ENCODE measurements around the gene SLC35D3. TPM values are rescaled to one million over a fixed set of nuclear protein-coding genes. Genes with fewer than 3 reads are reported as not detected.
"Not testable (repeated sequence)": the region's sequence is repeated elsewhere in the genome, so short reads cannot be mapped to it uniquely, and the experiment has no call there.

The SLC35D3 gene
- total RNA-seq, 2 donors from 2014 or later, result 1.9 TPM; not detected in 1

DNA sequence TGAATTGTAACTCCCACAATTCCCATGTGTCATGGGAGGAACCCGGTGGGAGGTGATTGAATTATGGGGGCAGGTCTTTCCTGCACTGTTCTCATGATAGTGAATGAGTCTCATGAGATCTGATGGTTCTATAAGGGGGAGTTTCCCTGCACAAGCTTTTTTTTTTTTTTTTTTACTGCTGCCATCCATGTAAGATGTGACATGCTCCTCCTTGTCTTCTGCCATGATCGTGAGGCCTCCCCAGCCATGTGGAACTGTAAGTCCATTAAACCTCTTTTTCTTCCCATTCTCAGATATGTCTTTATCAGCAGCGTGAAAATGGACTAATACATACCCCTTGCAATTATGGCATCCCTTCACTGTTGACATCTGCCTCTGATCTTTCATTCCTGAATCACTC is 17.6 kb upstream of the SLC35D3 start:
- H3K36me3 Mint-ChIP-seq (ENCODE audit: low read depth), result peaks cover 28% of the 10 kb centered on the region
- not testable (repeated sequence) for H3K4me1 Mint-ChIP-seq; H3K4me3 Mint-ChIP-seq; H3K27me3 Mint-ChIP-seq; ATAC-seq (replicated peaks); H3K27ac Mint-ChIP-seq; H3K9me3 Mint-ChIP-seq

DNA sequence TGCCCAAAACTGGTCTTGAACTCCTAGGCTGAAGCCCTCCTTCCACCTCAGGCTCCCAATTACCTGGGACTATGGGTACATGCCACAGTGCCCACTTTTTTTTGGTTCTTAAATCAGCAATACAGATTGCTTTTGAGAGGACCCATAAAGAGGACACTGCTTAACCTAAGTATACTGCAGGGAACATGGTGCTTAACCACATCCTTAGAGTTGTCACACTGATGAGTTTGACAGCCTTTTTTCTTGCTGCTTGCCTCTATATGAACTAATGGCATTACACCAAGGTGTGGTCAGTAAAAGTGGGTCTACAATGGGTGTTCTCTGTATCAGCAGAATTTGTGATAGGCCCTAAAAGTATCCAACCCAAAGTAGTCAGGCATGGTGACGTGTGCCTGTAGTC is 7.2 kb upstream of the SLC35D3 start:
- Mint-ChIP-seq H3K9me3 (no peaks in the 10 kb centered on the region), H3K27me3 (peaks cover 15% of the 10 kb centered on the region), H3K36me3 (ENCODE audit: low read depth) (peaks cover 38% of the 10 kb centered on the region), H3K27ac (no peak overlapping the region), H3K4me1 (no peaks in the 10 kb centered on the region), H3K4me3 (no peak overlapping the region)
- ATAC-seq (replicated peaks), result no peak

DNA sequence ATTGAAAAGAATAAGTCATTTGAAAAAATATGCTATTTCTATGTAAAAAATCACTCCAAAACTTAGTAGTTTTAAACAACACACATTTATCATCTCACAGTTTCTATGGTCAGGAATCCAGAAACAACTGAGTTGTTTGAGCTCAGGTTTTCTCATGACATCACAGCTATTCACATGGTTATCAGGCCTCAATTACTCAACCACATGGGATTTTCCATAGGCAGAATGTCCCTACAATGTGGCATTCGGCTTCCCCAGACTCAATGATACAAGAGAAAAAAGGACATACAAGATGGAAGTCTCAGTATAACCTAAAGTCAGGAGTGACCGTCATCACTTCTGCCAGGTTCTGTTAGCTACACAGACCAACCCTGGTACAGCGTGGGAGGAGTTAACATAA is 3.4 kb upstream of the SLC35D3 start:
- Mint-ChIP-seq H3K27me3 (peaks cover 29% of the 10 kb centered on the region), H3K9me3 (no peaks in the 10 kb centered on the region), H3K36me3 (ENCODE audit: low read depth) (peaks cover 16% of the 10 kb centered on the region), H3K27ac (no peak overlapping the region), H3K4me3 (no peak overlapping the region), H3K4me1 (peaks cover 9% of the 10 kb centered on the region)
- no peak for ATAC-seq (replicated peaks)

DNA sequence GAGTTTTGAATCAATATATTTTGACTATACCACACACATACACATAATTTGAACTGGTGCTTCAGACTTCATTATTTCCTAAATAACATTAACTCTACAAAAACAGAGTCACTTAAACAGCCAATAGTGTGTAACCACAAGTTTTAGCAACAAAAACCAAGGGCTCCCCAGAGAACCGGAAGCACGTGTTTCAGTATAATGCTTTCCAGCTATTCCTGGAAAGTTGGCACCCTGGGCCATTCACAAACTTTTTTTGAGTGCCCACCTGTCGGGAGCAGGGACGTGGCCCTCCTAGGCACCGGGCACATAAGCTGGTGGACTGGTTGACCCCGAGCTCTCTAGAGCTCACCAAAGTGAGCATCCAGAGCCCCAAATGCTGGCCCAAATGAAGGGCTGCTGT is 1.9 kb upstream of the SLC35D3 start:
- ATAC-seq (replicated peaks), result peak; percentile 4
- peak overlapping the region; percentile 74 for H3K4me3 Mint-ChIP-seq
- H3K9me3 Mint-ChIP-seq, result no peaks in the 10 kb centered on the region
- H3K27me3 Mint-ChIP-seq, result peaks cover 39% of the 10 kb centered on the region
- H3K4me1 Mint-ChIP-seq, result peaks cover 9% of the 10 kb centered on the region
- peaks cover 13% of the 10 kb centered on the region for H3K36me3 Mint-ChIP-seq (ENCODE audit: low read depth)
- no peak overlapping the region for H3K27ac Mint-ChIP-seq

DNA sequence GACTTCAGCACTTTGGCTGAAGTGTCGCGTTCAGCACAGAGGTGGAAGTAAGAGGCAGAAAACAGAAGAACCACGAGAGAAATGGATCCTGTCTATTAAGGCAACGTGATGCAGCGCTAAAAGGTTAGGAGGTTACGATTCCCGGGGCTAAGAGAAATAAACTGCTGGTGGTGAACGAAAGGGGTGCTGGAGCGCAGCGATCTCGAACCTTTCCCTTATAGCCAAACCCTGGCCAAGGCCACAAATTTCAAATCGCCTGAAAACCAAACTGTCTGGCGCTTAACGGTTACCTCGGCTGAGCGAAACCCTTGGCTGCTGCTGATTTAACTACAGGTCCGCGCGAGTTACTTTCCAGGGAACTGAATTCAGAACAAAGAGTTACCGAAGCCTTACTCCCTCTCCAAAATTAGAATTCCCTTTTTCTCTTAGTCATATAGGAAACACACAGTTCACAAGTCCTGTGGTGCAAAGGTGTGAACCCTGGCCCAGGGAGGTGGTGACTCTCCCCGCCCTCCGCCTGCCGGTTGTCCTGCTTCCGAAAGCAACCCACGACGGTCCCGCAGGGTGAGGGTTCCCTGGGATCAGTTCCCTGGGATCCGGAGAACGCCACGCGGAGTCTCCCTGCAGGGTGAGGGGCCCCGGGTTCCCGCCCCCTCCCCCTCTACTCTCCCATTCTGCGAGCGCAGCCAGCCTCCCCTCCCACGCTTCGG is 1.3 kb upstream of the SLC35D3 start:
- peaks cover 39% of the 10 kb centered on the region for H3K27me3 Mint-ChIP-seq
- peaks cover 7% of the 10 kb centered on the region for H3K36me3 Mint-ChIP-seq (ENCODE audit: low read depth)
- peaks cover 9% of the 10 kb centered on the region for H3K4me1 Mint-ChIP-seq
- no peak overlapping the region for H3K27ac Mint-ChIP-seq
- no peaks in the 10 kb centered on the region for H3K9me3 Mint-ChIP-seq
- peak overlapping the region; percentile 74 for H3K4me3 Mint-ChIP-seq
- ATAC-seq (replicated peaks), result peak; percentile 58

DNA sequence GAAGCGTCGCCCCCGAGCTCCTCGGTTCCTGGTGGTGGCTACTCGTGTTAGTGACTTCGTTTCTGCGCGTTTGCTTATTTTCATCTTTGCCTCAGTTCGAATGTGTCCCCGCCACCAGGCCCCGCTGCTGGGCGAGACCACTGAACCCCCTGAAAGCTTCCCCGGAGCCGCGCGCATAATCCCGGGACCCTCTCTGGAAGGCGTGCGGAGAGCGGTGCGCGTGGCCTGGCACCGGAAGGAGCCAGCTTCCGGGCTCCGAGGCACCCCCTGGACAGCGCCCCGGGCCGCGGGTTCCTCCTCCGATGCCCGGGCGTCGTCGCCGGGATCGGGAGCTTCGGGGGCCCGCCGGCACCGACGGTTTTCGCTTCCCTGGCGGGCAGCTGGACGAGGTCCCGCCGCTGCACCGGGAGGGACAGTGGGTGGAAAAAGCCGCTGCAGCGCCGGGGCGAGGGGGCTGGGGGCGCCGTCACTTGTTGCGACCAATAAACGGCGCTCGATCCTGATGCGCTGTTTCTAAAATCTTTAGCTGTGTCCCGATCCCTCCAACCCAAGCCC is 643 bp upstream of the SLC35D3 start:
- ATAC-seq (replicated peaks), result peak; percentile 36
- Mint-ChIP-seq H3K27me3 (peaks cover 39% of the 10 kb centered on the region), H3K4me3 (peak overlapping the region; percentile 74), H3K36me3 (ENCODE audit: low read depth) (peaks cover 5% of the 10 kb centered on the region), H3K4me1 (peaks cover 9% of the 10 kb centered on the region), H3K9me3 (no peaks in the 10 kb centered on the region), H3K27ac (no peak overlapping the region)

DNA sequence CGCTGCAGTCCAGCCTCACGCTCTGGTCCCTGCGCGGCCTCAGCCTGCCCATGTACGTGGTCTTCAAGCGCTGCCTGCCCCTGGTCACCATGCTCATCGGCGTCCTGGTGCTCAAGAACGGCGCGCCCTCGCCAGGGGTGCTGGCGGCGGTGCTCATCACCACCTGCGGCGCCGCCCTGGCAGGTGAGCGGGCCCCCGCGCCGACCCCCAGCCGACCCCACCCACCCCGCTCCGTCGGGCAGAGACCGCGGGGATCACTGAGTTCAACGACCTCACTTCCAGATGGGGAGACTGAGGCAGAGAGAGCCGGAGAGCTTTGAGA is 545 bp downstream of the SLC35D3 start:
- Mint-ChIP-seq H3K27me3 (peaks cover 39% of the 10 kb centered on the region), H3K4me1 (peaks cover 9% of the 10 kb centered on the region), H3K27ac (no peak overlapping the region), H3K9me3 (no peaks in the 10 kb centered on the region), H3K4me3 (peak overlapping the region; percentile 74), H3K36me3 (ENCODE audit: low read depth) (no peaks in the 10 kb centered on the region)
- ATAC-seq (replicated peaks), result peak; percentile 18

DNA sequence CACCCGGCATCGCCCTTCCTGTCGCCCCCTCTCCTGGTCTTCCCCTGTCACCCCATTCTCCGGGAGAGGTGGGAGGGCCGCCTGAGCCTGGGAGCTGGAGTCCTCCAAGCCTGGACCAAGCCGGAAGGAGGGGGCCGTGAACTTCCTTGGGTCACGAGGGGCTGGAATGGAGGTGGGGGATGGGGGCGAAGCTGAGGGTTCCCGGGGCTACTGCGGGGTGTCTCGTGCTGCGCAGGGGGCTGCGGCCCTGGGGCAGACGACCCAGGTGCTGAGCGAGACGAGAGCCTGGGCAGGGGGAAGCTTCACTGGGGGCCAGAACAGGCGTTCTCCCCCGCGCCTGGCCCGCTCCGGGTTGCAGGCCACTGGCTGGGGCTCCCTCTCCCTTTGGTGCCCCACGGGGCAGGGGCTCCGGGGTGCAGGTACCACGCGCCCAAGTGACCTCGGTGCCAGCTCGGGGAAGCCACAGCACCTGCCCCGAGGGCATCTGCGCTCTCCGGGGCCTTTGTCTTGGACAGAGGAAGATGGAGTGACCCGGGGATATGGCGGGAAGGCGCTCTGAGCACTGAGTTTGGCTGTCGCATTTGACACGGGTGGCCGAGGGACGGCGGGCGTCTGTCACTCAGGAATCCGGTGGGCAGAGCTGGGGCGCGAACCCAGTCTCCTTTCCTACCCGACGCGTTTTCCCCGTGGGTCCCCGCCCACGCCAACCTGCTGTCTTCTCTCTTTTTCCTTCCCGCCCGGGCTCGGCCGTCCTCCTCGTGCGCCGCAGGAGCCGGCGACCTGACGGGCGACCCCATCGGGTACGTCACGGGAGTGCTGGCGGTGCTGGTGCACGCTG is 1.2 kb downstream of the SLC35D3 start:
- Mint-ChIP-seq H3K4me1 (peaks cover 9% of the 10 kb centered on the region), H3K27ac (no peak overlapping the region), H3K36me3 (ENCODE audit: low read depth) (no peaks in the 10 kb centered on the region), H3K27me3 (peaks cover 38% of the 10 kb centered on the region), H3K4me3 (peak overlapping the region; percentile 74), H3K9me3 (no peaks in the 10 kb centered on the region)
- ATAC-seq (replicated peaks), result no peak

DNA sequence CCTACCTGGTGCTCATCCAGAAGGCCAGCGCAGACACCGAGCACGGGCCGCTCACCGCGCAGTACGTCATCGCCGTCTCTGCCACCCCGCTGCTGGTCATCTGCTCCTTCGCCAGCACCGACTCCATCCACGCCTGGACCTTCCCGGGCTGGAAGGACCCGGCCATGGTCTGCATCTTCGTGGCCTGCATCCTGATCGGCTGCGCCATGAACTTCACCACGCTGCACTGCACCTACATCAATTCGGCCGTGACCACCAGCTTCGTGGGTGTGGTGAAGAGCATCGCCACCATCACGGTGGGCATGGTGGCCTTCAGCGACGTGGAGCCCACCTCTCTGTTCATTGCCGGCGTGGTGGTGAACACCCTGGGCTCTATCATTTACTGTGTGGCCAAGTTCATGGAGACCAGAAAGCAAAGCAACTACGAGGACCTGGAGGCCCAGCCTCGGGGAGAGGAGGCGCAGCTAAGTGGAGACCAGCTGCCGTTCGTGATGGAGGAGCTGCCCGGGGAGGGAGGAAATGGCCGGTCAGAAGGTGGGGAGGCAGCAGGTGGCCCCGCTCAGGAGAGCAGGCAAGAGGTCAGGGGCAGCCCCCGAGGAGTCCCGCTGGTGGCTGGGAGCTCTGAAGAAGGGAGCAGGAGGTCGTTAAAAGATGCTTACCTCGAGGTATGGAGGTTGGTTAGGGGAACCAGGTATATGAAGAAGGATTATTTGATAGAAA is 2.0 kb downstream of the SLC35D3 start:
- Mint-ChIP-seq H3K27ac (no peak overlapping the region), H3K4me1 (peaks cover 9% of the 10 kb centered on the region), H3K36me3 (ENCODE audit: low read depth) (no peaks in the 10 kb centered on the region), H3K9me3 (no peaks in the 10 kb centered on the region), H3K27me3 (peaks cover 33% of the 10 kb centered on the region), H3K4me3 (peak overlapping the region; percentile 38)
- no peak for ATAC-seq (replicated peaks)

DNA sequence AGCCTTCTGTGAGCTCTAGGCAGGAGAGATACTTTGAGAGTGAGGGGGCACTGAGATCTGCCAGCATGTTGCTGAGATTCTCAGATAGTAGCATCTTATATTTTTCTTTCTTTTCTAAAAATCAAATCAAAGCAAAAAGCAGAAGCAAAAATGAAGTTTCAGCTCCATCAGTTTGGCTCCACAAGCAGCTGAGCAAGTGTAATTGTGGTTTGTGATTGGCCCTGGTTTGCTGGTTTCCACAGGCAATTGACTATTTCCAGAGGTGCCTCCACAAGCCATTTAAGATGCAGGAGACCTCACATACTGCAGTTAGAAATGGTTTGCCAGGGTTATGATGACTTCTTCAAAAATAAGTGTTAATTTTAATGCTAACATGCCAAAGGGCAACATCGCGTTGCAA is 4.3 kb downstream of the SLC35D3 start:
- ATAC-seq (replicated peaks), result no peak
- Mint-ChIP-seq H3K27ac (no peak overlapping the region), H3K27me3 (peaks cover 23% of the 10 kb centered on the region), H3K36me3 (ENCODE audit: low read depth) (no peaks in the 10 kb centered on the region), H3K4me1 (no peaks in the 10 kb centered on the region), H3K4me3 (no peak overlapping the region), H3K9me3 (no peaks in the 10 kb centered on the region)

DNA sequence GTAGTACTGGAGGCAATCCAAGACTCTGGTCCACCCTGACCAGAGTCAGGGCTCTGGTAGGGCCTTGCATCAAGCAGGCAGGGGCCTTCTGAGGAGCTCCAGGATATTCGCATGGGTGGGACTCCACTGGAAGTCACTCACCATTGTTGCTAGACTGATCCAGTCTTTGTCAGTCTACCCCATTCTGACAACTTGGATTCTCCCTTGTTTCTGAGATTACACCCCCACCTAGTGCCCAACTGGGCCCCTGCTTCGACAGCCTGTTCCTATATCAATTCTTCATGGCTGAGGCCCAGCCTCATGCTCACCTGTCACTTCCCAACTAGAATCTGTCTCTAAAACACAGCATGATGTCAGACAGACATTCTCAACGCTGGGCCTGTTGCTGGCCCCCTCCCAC is 5.2 kb downstream of the SLC35D3 start:
- no peaks in the 10 kb centered on the region for H3K4me1 Mint-ChIP-seq
- H3K27me3 Mint-ChIP-seq, result peaks cover 27% of the 10 kb centered on the region
- ATAC-seq (replicated peaks), result no peak
- H3K9me3 Mint-ChIP-seq, result no peaks in the 10 kb centered on the region
- H3K36me3 Mint-ChIP-seq (ENCODE audit: low read depth), result no peaks in the 10 kb centered on the region
- H3K27ac Mint-ChIP-seq, result no peak overlapping the region
- no peak overlapping the region for H3K4me3 Mint-ChIP-seq

DNA sequence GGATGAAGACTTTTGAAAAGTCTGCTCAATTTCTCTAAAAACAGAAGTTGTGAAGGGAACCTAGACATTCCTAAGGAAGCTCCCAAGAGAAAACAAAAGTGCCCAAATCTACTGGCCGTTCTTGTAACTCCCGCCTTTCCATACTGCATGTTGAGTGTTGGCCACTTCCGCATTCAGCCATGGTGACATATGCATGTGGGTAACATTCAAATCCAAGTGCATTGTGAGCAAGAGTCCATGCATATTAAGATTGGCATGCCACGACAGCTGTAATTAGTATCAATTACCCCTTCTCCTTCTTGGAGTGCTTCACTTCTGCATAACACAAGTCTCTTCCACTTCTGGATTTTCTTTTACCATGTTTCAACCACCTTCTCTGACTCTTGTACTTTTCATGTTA is 8.4 kb downstream of the SLC35D3 start:
- no peak for ATAC-seq (replicated peaks)
- Mint-ChIP-seq H3K4me1 (no peaks in the 10 kb centered on the region), H3K4me3 (no peak overlapping the region), H3K36me3 (ENCODE audit: low read depth) (no peaks in the 10 kb centered on the region), H3K27ac (no peak overlapping the region), H3K9me3 (no peaks in the 10 kb centered on the region), H3K27me3 (peaks cover 38% of the 10 kb centered on the region)

DNA sequence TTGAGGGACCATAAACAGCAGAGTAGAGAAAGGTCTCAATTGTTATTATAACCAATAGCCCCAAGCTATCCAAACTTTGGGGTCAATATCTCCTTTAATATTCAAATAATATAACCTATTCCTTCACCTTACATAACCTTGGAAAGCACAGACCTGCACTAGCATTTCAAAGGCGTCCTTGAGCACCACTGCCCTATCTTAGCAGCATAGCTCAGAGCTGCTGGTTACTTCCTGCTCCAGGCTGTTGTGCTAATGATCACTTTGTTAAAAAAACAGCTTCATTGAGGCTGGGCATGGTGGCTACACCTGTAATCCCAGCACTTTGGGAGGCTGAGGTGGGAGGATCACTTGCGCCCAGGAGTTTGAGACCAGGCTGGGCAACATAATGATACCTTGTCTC is 10.5 kb downstream of the SLC35D3 start:
- Mint-ChIP-seq H3K36me3 (ENCODE audit: low read depth) (no peaks in the 10 kb centered on the region), H3K27ac (no peak overlapping the region), H3K4me3 (no peak overlapping the region), H3K4me1 (no peaks in the 10 kb centered on the region), H3K27me3 (peaks cover 45% of the 10 kb centered on the region), H3K9me3 (no peaks in the 10 kb centered on the region)
- no peak for ATAC-seq (replicated peaks)

DNA sequence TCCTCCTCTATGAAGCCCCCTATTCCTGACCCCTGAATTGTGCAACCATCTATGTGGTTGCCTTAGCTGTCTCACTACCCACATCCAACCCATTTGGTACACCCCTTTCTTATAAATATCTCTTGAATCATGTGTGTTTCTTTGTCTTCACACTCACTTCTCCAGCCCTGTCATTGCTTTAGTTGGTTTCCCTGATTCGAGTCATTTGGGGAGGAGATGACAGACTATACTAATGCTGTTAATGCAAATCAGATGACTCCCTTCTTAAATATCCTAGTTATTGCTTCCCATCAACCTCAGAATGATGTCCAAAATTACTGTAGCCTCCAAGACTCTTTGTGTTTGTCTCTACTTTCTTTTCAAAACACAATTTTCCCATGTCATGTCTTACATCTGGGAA is 23.0 kb downstream of the SLC35D3 start:
- Mint-ChIP-seq H3K27ac (no peak overlapping the region), H3K4me3 (no peak overlapping the region), H3K36me3 (ENCODE audit: low read depth) (no peaks in the 10 kb centered on the region), H3K4me1 (no peaks in the 10 kb centered on the region), H3K27me3 (peaks cover 13% of the 10 kb centered on the region), H3K9me3 (peaks cover 6% of the 10 kb centered on the region)
- peak; percentile 71 for ATAC-seq (replicated peaks)
